ENCODE measurements around the gene LRRC2. TPM values are rescaled to one million over a fixed set of nuclear protein-coding genes. Genes with fewer than 3 reads are reported as not detected.
A peak's percentile ranks its signal among the peaks of the same experiment; 100 is the strongest.

The LRRC2 gene
- total and polyA plus RNA-seq, 2 of the 13 experiments (the other 11 are each of a cell fraction or from before 2014, with no cell fraction given), result 0.27 to 0.58 TPM

GRCh38 chr3:46585799-46586693 lies 19.9 kb upstream of the LRRC2 start:
- BruUV-seq (replicated peaks), result TSS peak; percentile 93
- Histone ChIP-seq H4K20me1 (ENCODE audit: insufficient read depth, low read length) (no peaks in the 10 kb centered on the region), H3K4me3 (replicated peaks in 1 of 3; ENCODE audit: insufficient read depth in 1 of 3, low read depth in 2 of 3, low read length in 3 of 3) (peak overlapping the region in 2 of 3 experiments; percentile 10 to 11; a peak in 3 of 6 replicates), H3K4me2 (ENCODE audit: low read depth, low read length) (peak overlapping the region; percentile 73), H3K9me3 (ENCODE audit: low read length) (no peaks in the 10 kb centered on the region), H3K36me3 (replicated peaks in 1 of 2; ENCODE audit: control insufficient read depth in 1 of 2, insufficient read depth in 2 of 2, low read length in 2 of 2) (no peaks in the 10 kb centered on the region), H3K27me3 (ENCODE audit: control insufficient read depth in 1 of 2, insufficient read depth in 2 of 2, low read length in 2 of 2) (no peaks in the 10 kb centered on the region), H3K27ac (ENCODE audit: extremely low read length, insufficient read depth, low read length) (peak overlapping the region; percentile 79), H2AFZ (ENCODE audit: low read length) (peak overlapping the region; percentile 44), H3K9ac (ENCODE audit: insufficient read depth, low read depth, low read length) (peak overlapping the region; percentile 34; the same call in 1 of the 2 replicates), H3K79me2 (ENCODE audit: insufficient read depth, low read length) (no peaks in the 10 kb centered on the region), H3K4me1 (ENCODE audit: insufficient read depth, low read length) (peaks cover 55% of the 10 kb centered on the region)
- POLR2A ChIA-PET, result interaction anchor here (0.7 to 4.8 kb wide), 7 partner anchors 9 to 27 kb away, joined by 3 to 50 read pairs (median 4); partner anchors contain the start of gene LRRC2
- ATAC-seq, result peak; percentile 93
- peak; percentile 65 for FAIRE-seq
- WGBS (ENCODE audit: low lambda C conversion rate), result 21% methylated on average over 5 of the region's 5 CpGs
- in situ Hi-C loops (cut with HindIII; ENCODE audit: extremely low pct_ligation_motif_present, low pct_unique_long_range_greater_than_20kb), result no loop called here
- intact Hi-C loops (cut with micrococcal nuclease; ENCODE audit: unreplicated experiment), result no loop called here
- peak; percentile 81 for DNase-seq (ENCODE audit: low spot score)
- CTCF ChIA-PET (ENCODE audit: low intra/inter-chr PET ratio, low total read pairs), result no interaction called here
- TF ChIP-seq ZNF576 (CRISPR knock-in tag; IDR thresholded peaks at IDR 0.05) (no peak), MAFK (conservative IDR thresholded peaks at IDR 0.05 in 1 of 2, IDR thresholded peaks at IDR 0.05 in 1 of 2; ENCODE audit: low read length in 2 of 2) (no peak), CSRNP2 (CRISPR knock-in tag; conservative IDR thresholded peaks at IDR 0.05; ENCODE audit: low read depth) (no peak), ZMYM4 (CRISPR knock-in tag; IDR thresholded peaks at IDR 0.05) (peak; percentile 72), SP5 (CRISPR knock-in tag; IDR thresholded peaks at IDR 0.05; ENCODE audit: borderline replicate concordance, low read depth) (no peak), ZBTB7B (CRISPR knock-in tag; IDR thresholded peaks at IDR 0.05) (no peak), NCOR1 (IDR thresholded peaks at IDR 0.05; ENCODE audit: borderline replicate concordance, low read length) (peak; percentile 75; the same call in 1 of the 2 replicates), SSRP1 (CRISPR knock-in tag; IDR thresholded peaks at IDR 0.05) (no peak), HMGXB3 (CRISPR knock-in tag; IDR thresholded peaks at IDR 0.05; ENCODE audit: borderline replicate concordance) (0 out of 2 replicates have a peak, but pooled peaks have one; percentile 21), ZNF740 (CRISPR knock-in tag; IDR thresholded peaks at IDR 0.05) (no peak), ZNF605 (CRISPR knock-in tag; IDR thresholded peaks at IDR 0.05) (no peak), ZNF275 (CRISPR knock-in tag; IDR thresholded peaks at IDR 0.05; ENCODE audit: borderline replicate concordance) (no peak), LBX2 (CRISPR knock-in tag; IDR thresholded peaks at IDR 0.05; ENCODE audit: borderline replicate concordance) (no peak), HNRNPUL1 (IDR thresholded peaks at IDR 0.05; ENCODE audit: low read depth, low read length) (peak; percentile 79; the same call in 1 of the 2 replicates)

Measured in HepG2 (cell line).